DMS114 treated with DMSO at 0.1 percent for 48 hours (cell line): Measurements from ENCODE around the gene GPHN.
"Not testable (repeated sequence)": the region's sequence is repeated elsewhere in the genome, so short reads cannot be mapped to it uniquely, and the experiment has no call there.

Source experiments
- DNase-seq: peaks from one replicate; lab custom pipeline; 2025; ENCODE audit not compliant: unreplicated experiment; lab: John Stamatoyannopoulos, UW

The GPHN gene

DNA sequence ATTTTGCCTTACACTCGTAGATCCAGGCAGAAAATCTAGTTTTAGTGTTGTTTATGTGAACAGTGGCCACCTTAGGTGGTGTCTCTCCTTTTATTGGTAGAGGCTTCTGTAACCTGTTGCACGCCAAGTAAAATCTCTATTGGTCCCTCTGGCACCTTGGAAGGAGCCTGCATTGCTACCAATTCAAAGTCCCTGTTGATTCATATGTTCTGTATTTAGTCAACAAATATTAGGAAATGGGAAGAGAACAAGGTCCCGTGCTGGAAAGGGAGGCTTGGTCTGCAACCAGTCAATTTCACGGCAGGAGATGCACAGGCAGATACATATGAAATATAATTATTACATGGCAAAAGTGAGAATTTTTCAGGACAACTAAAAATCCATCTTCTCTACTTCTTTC lies 6.4 kb upstream of the GPHN start:
- no peak for DNase-seq

DNA sequence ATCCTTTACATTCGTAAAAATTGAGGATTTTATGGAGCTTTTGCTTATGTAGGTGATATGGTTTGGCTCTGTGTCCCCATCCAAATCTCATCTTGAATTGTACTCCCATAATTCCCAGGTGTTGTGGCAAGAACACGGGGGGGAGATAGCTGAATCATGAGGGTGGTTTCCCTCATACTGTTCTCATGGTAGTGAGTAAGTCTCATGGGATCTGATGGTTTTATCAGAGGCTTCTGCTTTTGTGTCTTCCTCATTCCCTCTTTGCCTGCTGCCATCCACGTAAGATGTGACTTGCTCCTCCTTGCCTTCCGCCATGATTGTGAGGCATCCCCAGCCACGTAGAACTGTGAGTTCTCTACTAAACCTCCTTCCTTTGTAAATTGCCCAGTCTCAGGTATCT lies 5.1 kb upstream of the GPHN start:
- not testable (repeated sequence) for DNase-seq

DNA sequence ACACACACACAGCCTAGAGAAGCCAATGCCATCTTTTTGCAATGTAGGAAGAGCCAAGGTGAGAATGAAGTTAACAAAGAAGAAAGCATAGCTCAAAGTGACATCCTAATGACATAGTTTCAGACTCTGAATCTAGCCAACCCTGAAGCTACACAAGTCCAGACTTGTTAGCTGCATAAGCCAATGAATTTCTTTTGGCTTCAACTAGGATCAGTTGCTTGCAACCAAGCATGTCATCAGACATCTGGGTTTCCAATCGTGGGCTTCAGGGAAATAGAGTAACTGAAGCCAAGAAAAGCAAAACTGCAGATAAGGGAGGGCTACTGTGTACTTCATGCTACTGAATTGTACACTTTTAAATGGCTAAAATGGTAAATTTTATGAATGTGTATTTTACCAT lies 4.4 kb upstream of the GPHN start:
- DNase-seq = no peak

DNA sequence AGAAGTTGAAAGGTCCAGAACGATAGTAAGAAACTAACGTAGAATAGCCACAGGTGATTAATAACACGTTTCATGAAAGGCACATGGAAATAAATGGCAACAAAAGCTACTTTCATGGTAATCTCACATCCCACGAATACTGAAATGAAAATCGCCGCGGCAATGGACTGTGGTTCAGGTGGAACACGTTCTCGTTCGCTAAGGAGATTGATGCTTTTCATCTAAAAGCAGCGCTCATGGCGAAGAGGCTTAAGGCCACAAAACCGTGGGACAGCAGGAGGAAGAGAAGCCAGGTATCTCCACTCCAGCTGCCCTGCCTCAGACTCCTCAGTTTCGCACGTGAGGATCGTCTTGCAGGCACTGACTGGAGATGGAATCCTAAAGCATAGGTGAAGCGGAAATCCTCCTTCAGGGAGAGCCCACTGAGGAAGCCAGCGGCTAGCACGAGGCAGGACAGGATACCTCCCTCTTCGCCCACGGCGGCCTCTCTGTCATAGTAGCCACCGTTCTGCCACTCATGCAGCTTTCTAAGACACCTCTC lies 696 bp upstream of the GPHN start:
- DNase-seq = no peak

DNA sequence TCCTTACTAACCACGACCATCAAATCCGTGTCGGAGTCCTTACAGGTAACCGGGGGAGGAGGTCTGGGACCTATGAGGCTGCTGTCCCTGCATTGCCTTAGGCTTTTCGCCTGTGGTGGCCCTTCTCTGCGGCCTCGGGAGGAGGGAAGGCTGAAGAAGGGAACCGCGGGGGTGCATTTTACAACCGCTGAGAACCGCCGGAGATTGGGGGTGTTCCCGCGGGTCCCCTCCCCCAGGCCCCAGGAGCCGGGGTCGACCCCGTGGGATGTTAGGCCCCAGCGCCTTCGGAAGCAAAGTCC lies 549 bp downstream of the GPHN start:
- no peak for DNase-seq

DNA sequence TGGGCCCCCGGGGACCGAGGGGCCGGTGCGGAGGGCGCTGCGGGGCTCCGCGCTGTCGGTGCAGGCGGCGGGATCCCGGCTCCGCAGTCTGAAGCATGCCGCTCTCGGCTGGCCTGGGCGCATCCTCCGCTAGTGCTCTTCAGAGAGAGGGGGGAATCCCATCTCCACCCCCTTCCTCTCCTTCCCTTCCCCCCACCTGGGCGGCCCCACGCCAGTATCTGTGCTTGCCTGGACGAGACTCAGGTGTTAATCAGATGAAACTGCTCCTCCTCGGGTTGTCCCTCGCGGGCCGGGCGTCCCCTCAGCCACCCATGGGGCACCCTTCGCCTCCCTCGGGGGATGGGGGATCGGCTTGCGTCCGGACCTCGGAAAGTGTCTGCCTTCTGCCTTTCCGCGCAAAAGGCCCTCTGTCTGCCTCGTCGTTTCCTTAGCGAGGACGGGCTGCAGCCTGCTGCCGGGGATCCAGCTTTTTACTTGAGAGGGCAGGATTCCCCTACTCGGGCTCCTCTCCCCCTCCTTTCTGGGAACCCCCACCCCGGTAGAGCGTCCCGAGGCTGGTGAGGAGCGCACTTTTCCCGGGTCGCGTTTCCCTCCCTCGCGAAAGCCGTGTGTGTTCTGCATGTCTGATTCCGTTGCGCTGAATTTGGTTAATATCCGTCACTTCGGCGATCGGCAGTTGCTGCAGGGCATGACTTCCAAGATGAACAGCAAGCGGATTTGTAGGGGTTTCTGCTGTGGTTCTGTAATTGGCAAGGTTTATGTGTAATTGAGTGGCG lies 1.1 kb downstream of the GPHN start:
- DNase-seq = peak; percentile 14

DNA sequence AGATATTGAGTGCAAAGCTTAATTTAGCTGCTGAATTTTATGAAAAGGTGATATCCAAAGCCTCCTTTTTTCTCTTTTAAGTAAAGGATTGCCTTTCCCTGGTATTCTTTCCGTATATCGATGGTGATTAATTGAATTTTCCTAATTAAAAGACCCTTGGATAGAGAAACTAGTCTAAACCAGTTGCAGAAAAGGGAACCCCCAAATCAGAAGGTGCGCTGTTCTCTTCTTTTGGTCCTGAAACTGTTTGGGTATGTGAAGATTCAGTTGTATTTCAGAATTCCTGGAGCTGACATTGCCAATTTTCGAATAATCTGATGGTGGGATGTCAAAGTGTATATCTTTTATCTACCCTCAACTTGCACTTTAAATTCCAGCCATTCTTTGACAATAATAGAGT lies 1.9 kb downstream of the GPHN start:
- no peak for DNase-seq

DNA sequence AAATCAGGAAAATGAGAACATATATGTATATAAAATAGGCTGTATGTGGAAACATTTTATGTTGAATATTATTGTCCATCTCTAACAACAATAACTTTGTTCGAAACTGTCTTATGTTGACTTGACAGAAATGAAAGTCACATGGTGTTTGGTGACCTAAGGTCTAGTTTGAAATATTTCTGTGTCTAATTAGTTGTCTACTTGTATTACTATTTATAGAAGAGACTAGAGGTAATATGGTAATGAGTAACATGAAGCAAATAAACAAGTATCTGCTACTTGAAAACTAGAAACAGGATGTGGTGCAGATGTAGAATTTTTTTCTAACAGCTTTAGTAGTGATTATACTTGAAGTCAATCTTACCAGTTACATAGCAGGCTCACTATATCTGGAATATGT lies 3.9 kb downstream of the GPHN start:
- DNase-seq = no peak

DNA sequence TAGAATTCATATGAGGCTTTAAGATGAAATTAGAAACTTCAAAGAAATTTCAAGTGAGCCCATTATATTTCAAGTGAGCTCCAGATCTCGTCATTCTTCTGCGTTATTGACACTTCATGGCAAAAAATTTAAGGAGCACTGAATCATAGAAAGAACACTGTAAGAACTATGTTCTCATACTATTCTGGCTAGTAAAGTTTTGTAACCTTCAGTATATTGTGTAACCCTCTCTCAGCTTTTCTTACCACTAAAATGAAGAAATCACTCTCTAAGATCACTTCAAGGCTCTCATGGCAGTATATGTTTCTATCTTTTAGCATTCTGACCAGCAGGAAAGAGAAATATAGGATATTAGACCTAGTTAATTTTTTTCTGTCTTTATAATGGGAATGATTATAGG lies 6.3 kb downstream of the GPHN start:
- no peak for DNase-seq

DNA sequence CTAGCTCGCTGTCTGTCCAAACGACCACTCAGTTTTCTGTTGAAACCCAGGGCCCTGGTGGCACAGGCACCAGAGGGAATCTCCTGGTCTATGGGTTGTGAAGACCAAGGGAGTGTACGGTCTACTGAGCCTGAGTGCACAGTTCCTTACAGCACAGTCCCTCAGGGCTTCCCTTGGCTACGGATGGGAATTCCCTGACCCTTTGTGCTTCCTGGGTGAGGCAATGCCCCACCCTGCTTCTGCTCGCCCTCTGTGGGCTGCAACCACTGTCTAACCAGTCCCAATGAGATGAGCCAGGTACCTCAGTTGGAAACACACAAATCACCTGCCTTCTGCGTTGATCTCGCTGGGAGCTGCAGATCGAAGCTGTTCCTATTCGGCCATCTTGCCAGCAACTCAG lies 22.6 kb downstream of the GPHN start:
- no peak for DNase-seq

DNA sequence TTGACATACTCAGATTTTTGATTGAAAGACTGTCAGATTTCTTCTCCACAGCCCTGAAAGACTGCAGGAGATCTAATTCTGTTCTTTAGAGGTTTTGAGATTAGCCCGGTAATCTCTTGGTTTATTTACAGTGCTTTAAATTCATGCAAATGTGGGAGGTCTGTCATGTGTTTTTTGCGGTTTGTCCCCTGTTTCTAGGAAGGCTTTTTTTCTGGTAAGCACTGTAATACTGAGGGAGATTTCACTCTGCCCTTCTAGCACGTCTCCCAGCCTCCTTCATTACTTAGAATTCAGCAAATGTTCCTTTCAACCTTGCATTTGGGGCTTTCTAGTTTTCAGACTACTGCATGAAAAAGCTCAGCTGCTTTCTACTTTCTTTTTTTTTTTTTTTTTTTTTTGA lies 31.1 kb downstream of the GPHN start:
- no peak for DNase-seq

DNA sequence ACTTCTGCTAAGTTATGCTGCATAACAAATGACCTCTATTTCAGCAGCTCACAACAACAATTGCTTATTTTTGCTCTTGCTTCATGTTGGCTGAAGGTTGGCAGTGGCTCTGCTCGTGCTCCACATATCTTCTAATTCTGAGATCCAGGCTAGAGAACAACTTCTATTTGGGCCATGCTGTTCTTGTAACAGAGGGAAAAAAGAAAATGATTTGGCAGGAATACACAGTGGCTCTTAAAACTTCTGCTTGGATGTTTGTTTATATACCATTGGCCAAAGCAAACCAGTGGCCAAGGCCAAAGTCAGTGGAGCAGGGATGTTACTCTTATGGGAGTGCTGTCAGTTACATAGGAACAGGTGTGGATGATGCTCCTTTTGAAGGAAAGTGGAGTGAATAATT lies 32.1 kb downstream of the GPHN start:
- no peak for DNase-seq

DNA sequence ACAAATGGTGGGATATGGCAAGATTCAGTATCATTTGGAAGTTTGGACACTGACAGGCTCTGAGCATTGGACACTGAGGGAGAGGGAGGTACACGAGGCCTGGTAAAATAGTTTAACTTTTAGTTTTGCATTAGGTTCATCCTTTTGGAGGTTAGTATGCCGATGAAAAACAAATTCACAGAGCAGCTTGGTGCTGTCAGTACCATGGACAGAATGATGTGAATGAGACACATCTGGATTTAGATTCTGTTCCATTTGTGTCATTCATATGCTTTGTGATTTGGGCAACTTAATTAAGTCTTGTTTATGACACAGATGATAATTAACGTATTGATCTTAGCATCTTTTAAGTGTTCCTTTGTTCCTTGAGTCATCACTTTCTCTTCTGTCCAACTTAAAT lies 33.7 kb downstream of the GPHN start:
- DNase-seq = no peak

DNA sequence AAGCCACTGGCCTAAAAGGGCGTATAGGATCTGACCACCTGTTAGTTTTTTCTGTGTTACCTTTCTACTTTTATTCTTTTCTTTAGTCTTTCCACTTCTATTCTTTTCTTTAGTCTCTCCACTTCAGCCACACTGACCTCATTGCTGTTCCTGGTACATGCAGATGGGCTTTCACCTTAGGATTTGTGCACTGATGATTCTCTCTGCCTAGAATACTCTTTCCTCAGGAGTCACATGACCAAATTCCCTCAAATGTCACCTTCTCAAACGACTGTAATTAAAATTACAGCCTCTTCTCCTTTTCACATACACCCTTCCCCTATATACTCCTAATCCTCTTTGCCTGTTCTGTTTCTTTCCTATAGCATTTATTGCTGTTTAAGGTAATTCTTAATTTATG lies 36.0 kb downstream of the GPHN start:
- no peak for DNase-seq

DNA sequence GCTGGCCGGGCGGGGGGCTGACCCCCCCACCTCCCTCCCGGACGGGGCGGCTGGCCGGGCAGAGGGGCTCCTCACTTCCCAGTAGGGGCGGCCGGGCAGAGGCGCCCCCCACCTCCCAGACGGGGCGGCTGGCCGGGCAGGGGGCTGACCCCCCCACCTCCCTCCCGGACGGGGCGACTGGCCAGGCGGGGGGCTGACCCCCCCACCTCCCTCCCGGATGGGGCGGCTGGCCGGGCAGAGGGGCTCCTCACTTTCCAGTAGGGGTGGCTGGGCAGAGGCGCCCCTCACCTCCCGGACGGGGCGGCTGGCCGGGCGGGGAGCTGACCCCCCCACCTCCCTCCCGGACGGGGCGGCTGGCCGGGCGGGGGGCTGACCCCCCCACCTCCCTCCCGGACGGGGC lies 37.2 kb downstream of the GPHN start:
- DNase-seq = not testable (repeated sequence)

DNA sequence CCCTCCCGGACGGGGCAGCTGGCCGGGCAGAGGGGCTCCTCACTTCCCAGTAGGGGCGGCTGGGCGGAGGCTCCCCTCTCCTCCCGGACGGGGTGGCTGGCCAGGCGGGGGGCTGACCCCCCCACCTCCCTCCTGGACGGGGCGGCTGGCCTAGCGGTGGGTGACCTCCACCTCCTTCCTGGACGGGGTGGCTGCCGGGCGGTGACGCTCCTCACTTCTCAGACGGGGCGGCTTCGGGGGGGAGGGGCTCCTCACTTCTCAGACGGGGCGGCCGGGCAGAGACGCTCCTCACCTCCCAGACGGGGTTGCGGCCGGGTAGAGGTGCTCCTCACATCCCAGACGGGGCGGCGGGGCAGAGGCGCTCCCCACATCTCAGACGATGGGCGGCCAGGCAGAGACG lies 37.8 kb downstream of the GPHN start:
- not testable (repeated sequence) for DNase-seq

DNA sequence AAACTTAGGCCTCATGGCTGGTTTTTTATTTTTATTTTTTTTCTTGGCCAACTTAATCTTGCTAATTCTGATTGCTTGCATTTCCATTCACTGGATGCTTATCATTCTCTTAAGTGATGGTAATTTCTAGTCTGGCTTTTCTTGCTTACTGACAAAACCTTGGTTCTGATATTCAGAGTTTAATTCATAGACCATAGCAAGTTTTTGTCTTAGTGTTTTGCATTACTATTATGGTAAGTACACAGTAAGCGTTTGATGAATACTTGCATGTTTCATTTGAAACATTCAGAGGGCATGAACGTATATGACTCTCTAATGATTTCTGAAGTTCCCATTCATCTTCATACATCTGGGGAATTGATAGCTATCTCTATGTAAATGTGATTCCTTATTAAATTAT lies 55.8 kb downstream of the GPHN start:
- DNase-seq = no peak

DNA sequence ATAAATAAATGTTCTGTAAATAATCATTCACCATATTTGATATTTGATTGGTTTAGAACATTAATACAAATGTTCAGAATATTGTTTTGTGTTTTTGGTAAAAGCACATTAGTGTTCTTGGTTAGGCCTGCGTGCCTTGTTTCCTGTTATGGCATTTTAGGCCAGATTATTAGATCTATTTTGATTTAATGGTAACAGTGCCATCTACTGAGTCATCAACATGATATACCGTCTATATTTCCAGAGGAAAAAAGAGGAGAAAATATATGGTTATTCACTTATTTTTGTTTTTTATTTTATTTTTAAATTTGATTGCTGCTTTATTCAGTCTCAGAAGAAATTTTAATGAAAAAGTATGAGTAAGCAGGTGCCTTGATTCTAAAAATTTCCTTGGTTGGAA lies 60.3 kb downstream of the GPHN start:
- DNase-seq = no peak

DNA sequence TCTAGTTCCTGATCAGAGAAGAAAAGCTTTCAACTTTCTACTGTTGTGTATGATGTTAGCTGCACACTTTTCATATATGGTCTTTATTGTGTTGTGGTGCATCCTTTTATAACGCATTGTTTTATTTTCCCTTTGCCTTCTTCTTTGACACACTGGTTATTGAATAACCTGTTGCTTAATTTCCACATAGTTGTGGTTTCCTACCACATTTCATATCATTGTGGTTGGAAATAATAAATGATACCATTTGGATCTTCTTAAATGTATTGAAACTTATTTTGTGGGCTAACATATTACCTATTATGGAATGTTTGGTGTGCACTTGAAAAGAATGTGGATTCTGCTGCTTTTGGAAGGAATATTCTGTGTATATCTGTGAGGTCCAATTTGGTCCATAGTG lies 64.9 kb downstream of the GPHN start:
- DNase-seq = no peak

DNA sequence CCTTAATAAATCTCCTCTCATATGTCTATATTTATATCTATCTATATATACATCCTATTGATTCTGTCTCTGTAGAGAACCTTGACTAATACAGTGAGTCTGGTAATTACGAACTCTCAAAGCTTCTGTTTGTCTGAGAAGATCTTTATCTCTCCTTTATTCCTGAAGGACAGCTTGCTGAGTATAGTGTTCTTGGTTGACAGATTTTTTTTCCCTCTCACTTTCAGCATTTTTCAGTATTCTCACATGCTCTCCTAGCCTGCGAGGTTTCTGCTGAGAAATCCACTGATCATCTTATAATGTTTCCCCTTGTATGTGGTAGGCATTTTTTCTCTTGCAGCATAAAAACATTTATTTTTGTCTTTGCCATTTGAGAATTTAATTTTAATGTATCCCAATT lies 67.1 kb downstream of the GPHN start:
- DNase-seq = no peak

DNA sequence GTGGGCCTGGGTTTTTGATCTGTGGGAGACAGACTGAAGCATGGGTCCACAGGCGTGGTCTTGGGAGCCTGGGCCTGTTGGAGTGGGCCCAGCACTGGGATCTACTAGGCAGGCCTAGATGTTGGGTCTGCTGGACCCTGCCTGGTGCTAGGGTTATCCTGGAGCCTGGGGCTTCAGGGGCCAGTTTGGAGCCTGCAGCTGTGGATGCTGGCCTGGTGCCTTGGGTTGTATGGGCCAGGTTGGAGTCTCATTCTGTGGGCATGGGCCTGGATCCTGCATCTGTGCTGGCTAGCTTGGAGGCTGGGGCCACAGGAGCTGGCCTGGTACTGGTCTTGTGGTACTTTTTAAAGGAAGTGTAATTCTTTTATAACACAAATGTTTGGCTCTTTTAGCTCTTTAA lies 68.0 kb downstream of the GPHN start:
- DNase-seq = no peak

DNA sequence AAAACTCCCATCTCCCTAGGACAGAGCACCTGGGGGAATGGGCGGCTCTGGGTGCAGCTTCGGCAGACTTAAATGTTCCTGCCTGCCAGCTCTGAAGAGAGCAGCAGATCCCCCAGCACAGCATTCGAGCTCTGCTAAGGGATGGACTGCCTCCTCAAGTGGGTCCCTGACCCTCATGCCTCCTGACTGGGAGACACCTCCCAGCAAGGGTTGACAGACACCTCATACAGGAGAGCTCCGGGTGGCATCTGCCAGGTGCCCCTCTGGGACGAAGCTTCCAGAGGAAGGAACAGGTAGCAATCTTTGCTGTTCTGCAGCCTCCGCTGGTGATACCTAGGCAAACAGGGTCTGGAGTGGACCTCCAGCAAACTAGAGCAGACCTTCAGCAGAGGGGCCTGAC lies 79.8 kb downstream of the GPHN start:
- DNase-seq = not testable (repeated sequence)

DNA sequence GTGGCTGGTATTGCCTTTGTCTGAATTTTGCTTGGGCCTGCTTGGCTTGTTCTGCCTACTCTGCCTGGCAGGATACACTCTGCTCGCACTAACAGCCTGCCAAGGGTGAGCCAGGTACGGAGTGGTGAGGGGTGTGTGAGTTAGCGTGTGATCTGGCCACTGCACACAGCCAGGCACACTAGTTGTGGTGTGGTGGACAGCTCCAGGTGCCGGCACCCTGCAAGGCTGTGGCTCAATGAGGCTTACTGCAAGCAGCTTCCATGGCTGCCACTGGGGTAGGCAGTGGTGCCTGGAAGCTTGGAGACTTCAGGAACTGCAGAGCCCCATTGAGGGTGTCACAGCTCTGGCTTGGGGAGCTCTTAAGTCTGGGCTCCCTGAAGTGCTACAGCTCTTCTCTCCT lies 87.4 kb downstream of the GPHN start:
- no peak for DNase-seq
